Dendritic cell treated with granulocyte-macrophage colony-stimulating factor and Interleukin-4, amounts not matched to agents 40 ng/mL and 50 ng/mL, for 4 days (primary cell): ENCODE results near the gene C11orf42.

ENCODE experiments used
- H3K27ac Mint-ChIP-seq: one replicate; pipeline ENCODE4 v1.8.0; 2022; ENCODE audit warnings: mild to moderate bottlenecking, mixed read lengths
- H3K27me3 Mint-ChIP-seq: one replicate; pipeline ENCODE4 v1.8.0; 2022; ENCODE audit warnings: mild to moderate bottlenecking, mixed read lengths
- H3K36me3 Mint-ChIP-seq: one replicate; pipeline ENCODE4 v1.8.0; 2022; ENCODE audit warnings: low read depth, mixed read lengths
- H3K4me1 Mint-ChIP-seq: one replicate; pipeline ENCODE4 v1.8.0; 2022; ENCODE audit warnings: low read depth, mixed read lengths
- H3K4me3 Mint-ChIP-seq: one replicate; pipeline ENCODE4 v1.8.0; 2022; ENCODE audit warnings: mild to moderate bottlenecking, moderate library complexity, mixed read lengths
- H3K9me3 Mint-ChIP-seq: one replicate; pipeline ENCODE4 v1.8.0; 2022; ENCODE audit warnings: mixed read lengths
- intact Hi-C: fragments of 100-400 bp; cut with micrococcal nuclease; formaldehyde crosslinking; loops from one replicate; pipeline ENCODE4 v1.15.0; 2022

The C11orf42 gene, protein sequence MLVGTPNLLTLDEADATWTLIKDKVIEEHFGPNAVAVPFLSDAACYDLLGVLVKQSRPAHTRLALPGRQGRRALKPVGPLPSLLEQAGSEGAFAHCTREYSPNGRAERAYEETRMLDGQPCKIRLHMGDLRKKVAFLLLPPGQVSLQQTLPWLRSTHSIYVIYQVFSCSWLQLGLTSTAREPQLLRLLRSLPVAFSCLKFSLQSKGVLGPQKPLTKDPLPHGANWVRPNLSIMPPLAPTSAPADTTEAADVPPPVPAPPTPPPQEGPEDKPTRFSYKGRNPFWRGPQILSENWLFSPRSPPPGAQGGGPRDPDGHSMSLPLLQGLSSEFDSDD

DNA sequence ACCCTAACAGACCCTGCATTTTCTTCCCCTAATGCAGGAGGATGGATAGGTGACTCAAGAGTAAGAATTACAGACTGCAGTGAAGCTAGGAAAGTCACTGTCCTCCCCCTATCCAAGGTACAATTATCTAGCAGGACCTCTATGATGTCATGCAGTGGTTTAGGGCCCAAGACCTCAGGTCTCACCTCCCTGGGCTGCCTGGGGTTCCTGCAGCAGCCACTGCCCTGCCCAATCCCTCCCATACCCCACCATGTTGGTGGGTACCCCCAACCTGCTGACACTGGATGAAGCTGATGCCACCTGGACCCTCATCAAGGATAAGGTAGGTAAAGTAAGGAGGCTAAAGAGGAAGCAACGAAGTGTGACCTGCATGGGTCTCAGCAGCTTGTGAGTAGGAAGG, at the start of gene C11orf42:
C11orf42 (plus strand) TSS at position 192 of the 400 bp plus-strand sequence; CDS start at position 251, 59 bp downstream.
- H3K27me3 Mint-ChIP-seq: no peaks in the 10 kb centered on the region
- H3K9me3 Mint-ChIP-seq: peaks cover 6% of the 10 kb centered on the region
- intact Hi-C loops: no loop called here
- H3K36me3 Mint-ChIP-seq: peaks cover 38% of the 10 kb centered on the region
- H3K4me1 Mint-ChIP-seq: peaks cover 48% of the 10 kb centered on the region
- H3K27ac Mint-ChIP-seq: no peak within 1 kb of the TSS
- H3K4me3 Mint-ChIP-seq: no peak within 1 kb of the TSS

DNA sequence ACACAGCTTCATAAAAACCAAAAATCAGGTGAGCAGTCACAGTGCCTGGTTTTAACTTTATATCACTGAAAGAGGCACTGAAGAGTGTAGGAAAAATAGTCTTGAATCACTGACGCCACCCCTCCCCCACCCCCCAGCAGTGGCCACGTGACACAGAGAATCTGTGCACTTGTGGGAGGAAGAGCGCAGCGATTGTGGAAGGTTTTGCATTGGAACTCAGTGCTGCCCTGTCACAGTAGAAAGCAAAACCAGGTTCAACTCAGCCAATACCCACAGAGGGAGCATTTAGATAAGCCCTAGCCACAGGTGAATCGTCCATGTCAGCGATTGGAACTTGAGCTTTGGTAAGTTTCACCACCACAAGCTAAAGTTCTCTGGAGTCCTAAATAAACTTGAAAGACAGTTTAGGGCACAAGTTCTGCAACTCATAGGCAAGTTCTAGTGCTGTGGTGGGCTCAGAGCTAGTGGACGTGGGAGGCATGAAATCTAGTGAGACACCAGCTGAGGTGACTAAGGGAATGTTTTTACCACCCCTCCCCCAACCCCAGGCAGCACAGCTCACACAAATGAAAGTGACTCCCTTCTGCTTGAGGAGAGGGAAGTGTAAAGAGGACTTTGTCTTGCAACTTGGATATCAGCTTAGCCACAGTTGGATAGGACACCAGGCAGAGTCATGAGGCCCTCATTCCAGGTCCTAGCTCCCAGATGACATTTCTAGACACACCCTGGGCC, 48.6 kb upstream of the C11orf42 start:
- intact Hi-C loops: no loop called here
- H3K4me3 Mint-ChIP-seq: no peak overlapping the region

DNA sequence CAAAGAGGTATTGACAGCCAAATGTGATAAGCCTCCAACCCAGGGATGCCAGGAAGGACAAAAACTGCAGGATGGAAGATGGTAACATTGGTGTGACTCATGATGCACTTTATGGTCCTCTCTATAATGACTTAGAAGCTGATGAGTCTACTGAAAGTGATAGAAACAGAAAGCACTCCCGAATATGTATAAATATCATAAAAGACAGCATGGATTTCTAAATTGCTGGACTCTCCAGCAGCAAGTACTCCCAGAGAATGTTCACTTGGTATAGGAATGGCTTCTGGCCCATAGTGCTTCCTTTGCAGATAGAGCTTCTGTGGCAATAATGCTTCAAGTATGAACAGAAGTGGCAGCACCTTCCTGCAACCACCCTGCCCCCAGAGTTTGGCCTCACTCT, 35.1 kb upstream of the C11orf42 start, which contains the start of gene OR52B2:
OR52B2 (minus strand) TSS at position 101 of the 400 bp plus-strand sequence; CDS start at position 101, 0 bp downstream.
- H3K9me3 Mint-ChIP-seq: peaks cover under 1% of the 10 kb centered on the region
- H3K4me3 Mint-ChIP-seq: no peak within 1 kb of the TSS
- no peaks in the 10 kb centered on the region for H3K4me1 Mint-ChIP-seq
- intact Hi-C loops: no loop called here
- no peak within 1 kb of the TSS for H3K27ac Mint-ChIP-seq
- peaks cover 7% of the 10 kb centered on the region for H3K27me3 Mint-ChIP-seq
- H3K36me3 Mint-ChIP-seq: no peaks in the 10 kb centered on the region

More for the DNA sequence above, 48.6 kb upstream of the C11orf42 start:
- peaks cover 6% of the 10 kb centered on the region for H3K9me3 Mint-ChIP-seq
- no peak overlapping the region for H3K27ac Mint-ChIP-seq
- peaks cover 6% of the 10 kb centered on the region for H3K4me1 Mint-ChIP-seq
- no peaks in the 10 kb centered on the region for H3K36me3 Mint-ChIP-seq
- peaks cover 2% of the 10 kb centered on the region for H3K27me3 Mint-ChIP-seq

DNA sequence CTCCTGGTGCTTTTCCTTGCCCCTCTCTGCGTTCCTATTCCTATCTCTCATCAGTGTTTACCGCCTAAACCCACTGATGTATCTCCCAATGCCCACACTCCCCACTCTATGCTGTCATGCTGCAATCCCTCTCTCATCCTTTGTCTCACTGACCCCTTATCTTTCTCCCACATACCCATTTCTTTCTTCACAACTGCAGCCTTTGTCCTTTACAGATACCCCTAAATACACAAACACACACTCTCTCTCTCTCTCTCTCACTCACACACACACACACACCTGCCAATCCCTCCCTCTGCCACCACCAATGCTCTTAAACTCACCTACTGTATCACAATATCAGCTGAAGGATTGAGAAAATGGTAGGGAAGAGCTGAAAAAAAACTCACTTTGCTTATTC, 29.9 kb upstream of the C11orf42 start:
- peaks cover 8% of the 10 kb centered on the region for H3K4me1 Mint-ChIP-seq
- H3K4me3 Mint-ChIP-seq: no peak overlapping the region
- H3K27ac Mint-ChIP-seq: no peak overlapping the region
- intact Hi-C loops: no loop called here
- H3K9me3 Mint-ChIP-seq: no peaks in the 10 kb centered on the region
- no peaks in the 10 kb centered on the region for H3K36me3 Mint-ChIP-seq
- H3K27me3 Mint-ChIP-seq: peaks cover 2% of the 10 kb centered on the region

DNA sequence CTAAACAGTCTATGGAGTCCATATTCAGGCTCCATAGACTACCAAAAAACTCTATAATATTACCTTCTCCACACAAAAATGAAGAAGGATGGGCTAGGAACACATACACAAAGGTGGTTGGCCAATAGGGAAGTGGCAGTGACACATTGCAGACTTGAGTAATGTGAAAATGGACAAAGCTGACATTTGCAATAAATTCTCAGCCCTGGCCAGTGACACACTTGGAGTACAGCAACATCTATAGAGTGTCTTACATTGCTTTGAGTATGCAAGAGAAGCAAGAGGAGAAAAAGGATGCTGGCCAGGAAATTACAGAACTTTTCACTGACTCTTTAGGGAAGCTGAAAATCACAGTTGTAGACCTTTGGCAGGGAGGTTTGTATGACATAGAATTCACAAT, 13.6 kb upstream of the C11orf42 start:
- Mint-ChIP-seq H3K4me1 (peaks cover 21% of the 10 kb centered on the region), H3K9me3 (no peaks in the 10 kb centered on the region), H3K27me3 (no peaks in the 10 kb centered on the region), H3K4me3 (no peak overlapping the region), H3K36me3 (no peaks in the 10 kb centered on the region), H3K27ac (no peak overlapping the region)
- intact Hi-C loops: no loop called here

DNA sequence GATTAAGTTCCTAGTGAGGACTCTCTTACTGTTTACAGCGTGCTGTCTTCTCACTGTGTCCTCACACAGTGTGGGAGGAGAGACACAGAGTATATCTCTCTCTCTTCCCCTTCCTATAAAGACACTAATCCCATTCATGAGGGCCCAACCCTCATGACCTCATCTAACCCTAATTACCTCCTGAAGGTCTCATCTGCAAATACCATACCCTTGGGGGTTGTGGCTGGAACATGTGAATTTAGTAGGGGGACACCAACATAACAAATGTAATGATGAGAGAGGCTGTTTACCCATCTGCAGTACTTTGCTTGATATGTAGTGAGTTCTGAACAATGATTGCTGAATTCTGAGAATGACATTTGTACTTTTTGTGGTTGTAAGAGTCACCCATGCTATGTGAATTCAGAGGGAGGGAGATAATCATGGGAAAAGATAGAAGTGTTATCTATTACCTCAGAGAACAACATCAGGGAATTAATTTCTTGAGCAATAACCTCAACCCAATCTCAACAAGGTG, 11.2 kb upstream of the C11orf42 start:
- Mint-ChIP-seq H3K9me3 (no peaks in the 10 kb centered on the region), H3K4me1 (peaks cover 25% of the 10 kb centered on the region), H3K36me3 (no peaks in the 10 kb centered on the region), H3K27ac (no peak overlapping the region), H3K27me3 (no peaks in the 10 kb centered on the region), H3K4me3 (no peak overlapping the region)
- intact Hi-C loops: no loop called here

DNA sequence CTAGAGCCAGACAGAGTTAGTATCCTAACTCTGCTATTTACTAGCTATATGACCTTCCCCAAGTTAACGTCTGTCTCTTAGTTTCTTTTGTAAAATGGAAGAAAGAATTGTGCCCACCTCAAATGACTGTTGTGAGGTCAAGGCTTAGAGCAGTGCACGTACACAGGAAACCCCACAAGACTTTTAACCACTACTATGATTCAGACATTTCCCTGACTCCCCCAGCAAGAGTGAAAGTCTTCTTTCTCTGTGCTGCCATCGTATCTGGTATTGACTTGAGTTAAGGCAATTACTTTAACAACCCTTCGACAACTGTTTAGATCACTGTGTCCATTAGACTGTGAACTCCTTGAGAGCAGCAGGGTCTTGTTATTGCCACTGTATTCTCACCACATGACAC, 9.0 kb upstream of the C11orf42 start:
- H3K4me1 Mint-ChIP-seq: peaks cover 45% of the 10 kb centered on the region
- peaks cover 7% of the 10 kb centered on the region for H3K9me3 Mint-ChIP-seq
- intact Hi-C loops: no loop called here

DNA sequence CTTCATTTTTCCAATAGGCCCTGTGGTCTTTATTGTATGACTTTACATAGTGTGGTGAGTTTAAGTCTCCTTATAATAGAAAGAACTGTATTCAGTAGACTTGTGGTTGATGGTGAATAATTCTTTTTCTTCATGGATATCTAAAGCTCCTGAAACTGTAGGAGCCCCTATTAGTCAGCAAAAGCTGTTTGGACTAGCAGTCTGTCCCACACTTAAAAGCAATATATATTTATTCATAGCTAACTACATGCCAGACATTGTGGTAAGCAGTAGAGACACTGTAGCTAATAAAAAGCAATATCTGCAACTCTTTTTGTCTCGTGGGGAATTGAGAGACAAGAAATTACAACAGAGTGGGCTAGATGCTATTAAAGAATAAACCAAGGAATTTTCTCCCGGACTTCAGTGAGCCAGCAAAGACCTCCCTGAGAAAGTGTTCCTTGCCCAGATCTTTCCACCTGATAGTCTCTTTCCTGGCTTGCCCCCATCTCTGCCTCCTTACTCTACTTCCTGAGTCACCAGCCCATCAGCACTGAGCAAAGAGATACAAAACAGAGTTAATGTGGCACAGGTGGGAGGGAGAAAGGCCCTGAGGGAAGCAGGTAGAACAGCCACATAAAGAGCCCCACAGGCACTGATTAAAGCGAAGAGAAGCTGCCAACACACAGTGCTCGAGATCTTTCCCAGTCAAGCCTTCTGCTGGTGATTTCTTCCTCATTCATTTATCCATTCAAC, 7.7 kb upstream of the C11orf42 start:
- no peaks in the 10 kb centered on the region for H3K27me3 Mint-ChIP-seq
- no peak overlapping the region for H3K27ac Mint-ChIP-seq
- H3K4me3 Mint-ChIP-seq: no peak overlapping the region
- intact Hi-C loops: no loop called here
- H3K9me3 Mint-ChIP-seq: peaks cover 7% of the 10 kb centered on the region
- H3K36me3 Mint-ChIP-seq: peaks cover 1% of the 10 kb centered on the region
- H3K4me1 Mint-ChIP-seq: peaks cover 42% of the 10 kb centered on the region

More for the DNA sequence above, 9.0 kb upstream of the C11orf42 start:
- no peaks in the 10 kb centered on the region for H3K27me3 Mint-ChIP-seq
- no peaks in the 10 kb centered on the region for H3K36me3 Mint-ChIP-seq
- H3K27ac Mint-ChIP-seq: no peak overlapping the region
- H3K4me3 Mint-ChIP-seq: no peak overlapping the region

DNA sequence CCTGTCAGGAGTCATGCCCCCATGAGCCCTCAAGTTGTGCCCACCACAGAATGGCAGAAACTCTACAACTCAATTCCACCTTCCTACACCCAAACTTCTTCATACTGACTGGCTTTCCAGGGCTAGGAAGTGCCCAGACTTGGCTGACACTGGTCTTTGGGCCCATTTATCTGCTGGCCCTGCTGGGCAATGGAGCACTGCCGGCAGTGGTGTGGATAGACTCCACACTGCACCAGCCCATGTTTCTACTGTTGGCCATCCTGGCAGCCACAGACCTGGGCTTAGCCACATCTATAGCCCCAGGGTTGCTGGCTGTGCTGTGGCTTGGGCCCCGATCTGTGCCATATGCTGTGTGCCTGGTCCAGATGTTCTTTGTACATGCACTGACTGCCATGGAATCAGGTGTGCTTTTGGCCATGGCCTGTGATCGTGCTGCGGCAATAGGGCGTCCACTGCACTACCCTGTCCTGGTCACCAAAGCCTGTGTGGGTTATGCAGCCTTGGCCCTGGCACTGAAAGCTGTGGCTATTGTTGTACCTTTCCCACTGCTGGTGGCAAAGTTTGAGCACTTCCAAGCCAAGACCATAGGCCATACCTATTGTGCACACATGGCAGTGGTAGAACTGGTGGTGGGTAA, 6.1 kb upstream of the C11orf42 start, which contains the start of gene OR52W1:
OR52W1 (plus strand) TSS at position 51 of the 637 bp plus-strand sequence; CDS start at position 51, 0 bp downstream.
- Mint-ChIP-seq H3K9me3 (peaks cover 7% of the 10 kb centered on the region), H3K36me3 (peaks cover 16% of the 10 kb centered on the region), H3K27me3 (no peaks in the 10 kb centered on the region), H3K27ac (peak within 1 kb of the TSS; percentile 72), H3K4me1 (peaks cover 52% of the 10 kb centered on the region), H3K4me3 (no peak within 1 kb of the TSS)
- intact Hi-C loops: no loop called here

DNA sequence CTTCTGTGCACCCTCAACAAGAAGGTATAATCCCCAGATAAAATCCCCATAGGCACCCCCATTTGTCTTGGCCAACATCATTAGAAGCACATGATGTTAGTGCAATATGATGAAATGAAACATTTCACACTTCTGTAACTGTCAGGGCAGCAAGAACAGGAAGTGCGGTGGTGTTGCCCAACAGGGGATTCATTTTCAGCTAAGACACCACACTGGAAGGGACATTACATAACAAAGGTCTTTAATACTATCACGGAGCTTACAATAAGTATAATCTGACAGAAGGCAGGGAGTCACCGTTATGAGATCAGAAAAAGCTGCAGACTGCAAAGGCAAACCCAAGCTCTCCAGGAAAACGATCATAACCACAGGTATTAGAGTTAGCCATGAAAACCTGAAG, 4.4 kb upstream of the C11orf42 start:
- H3K4me1 Mint-ChIP-seq: peaks cover 62% of the 10 kb centered on the region
- H3K27me3 Mint-ChIP-seq: no peaks in the 10 kb centered on the region
- intact Hi-C loops: no loop called here
- peaks cover 28% of the 10 kb centered on the region for H3K36me3 Mint-ChIP-seq
- H3K9me3 Mint-ChIP-seq: peaks cover 7% of the 10 kb centered on the region
- peak overlapping the region; percentile 72 for H3K27ac Mint-ChIP-seq
- H3K4me3 Mint-ChIP-seq: no peak overlapping the region

DNA sequence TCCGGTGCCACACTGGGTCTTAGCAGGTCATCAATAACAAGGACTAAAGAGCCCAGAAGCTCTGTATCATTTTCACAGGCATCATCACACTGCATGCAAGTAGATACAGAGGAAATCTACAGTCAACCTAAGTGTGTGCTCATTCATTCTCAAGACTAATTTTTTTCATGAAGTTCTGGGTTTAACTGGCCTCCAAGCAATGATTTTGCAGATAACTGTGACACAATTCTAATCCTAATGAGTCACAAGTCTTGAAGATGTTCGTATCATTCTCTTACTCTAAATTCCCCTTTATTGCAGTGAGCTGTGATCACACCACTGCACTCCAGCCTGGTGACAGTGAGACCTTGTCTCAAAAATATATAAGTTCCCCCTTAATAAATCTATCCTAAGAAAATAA, 3.9 kb upstream of the C11orf42 start:
- Mint-ChIP-seq H3K27ac (peak overlapping the region; percentile 72), H3K4me3 (no peak overlapping the region), H3K4me1 (peaks cover 62% of the 10 kb centered on the region), H3K36me3 (peaks cover 33% of the 10 kb centered on the region), H3K9me3 (peaks cover 7% of the 10 kb centered on the region), H3K27me3 (no peaks in the 10 kb centered on the region)
- intact Hi-C loops: no loop called here

DNA sequence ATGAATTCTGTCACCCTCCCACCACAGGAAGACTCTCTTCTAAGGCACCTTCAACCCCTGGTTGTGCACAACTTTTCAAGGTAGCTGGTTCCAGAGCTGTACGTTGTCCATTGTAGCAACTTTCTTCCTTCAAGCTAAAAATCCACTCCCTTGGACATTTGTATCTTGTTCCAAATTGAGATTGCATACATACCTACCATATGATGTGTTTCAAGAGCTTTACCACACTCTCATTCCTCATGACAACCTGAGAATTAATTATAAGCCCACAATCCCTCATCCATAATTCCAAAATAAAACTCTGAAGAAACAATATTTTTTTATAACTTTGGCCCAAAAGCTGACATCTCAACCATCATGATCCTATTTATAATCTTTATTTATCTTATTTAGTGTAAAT, 3.3 kb upstream of the C11orf42 start:
- H3K27me3 Mint-ChIP-seq: no peaks in the 10 kb centered on the region
- H3K4me3 Mint-ChIP-seq: no peak overlapping the region
- H3K9me3 Mint-ChIP-seq: peaks cover 7% of the 10 kb centered on the region
- H3K4me1 Mint-ChIP-seq: peaks cover 62% of the 10 kb centered on the region
- no peak overlapping the region for H3K27ac Mint-ChIP-seq
- intact Hi-C loops: no loop called here
- H3K36me3 Mint-ChIP-seq: peaks cover 38% of the 10 kb centered on the region

DNA sequence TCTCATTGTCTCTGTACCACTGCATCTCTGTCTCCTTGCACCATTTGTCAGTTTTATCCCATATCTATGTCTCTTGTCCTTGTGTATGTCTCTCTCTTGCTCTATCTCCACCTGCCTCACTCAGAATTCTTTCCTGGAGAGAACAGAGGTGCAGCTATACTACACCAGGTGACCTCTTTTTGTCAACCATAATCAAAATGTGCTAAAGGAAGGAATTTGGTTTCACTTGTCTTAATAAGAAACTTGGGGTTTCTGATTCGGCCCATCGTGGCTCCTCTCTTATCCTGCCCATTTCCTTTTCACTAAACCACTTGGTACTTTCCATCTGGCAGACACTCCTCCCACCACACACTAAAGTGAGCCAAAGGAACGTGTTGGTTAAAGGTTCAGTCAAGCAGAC, 2.0 kb upstream of the C11orf42 start:
- Mint-ChIP-seq H3K9me3 (peaks cover 7% of the 10 kb centered on the region), H3K4me3 (no peak overlapping the region), H3K27me3 (no peaks in the 10 kb centered on the region), H3K4me1 (peaks cover 62% of the 10 kb centered on the region), H3K27ac (no peak overlapping the region), H3K36me3 (peaks cover 38% of the 10 kb centered on the region)
- intact Hi-C loops: no loop called here
